Effector memory CD8-positive, alpha-beta T cell (primary cell): ENCODE results near the gene CHRNA4.

Experiments
- ATAC-seq: fragments of 150-1000 bp; cut with Tn5 transposase; replicated peaks from 2 replicates; pipeline ENCODE4 v1.10.0; 2021; ENCODE audit warnings: mild to moderate bottlenecking, moderate library complexity
- DNase-seq, 3 experiments: peaks; one replicate each; pipeline ENCODE4 v3.0.0; 2021
- H3K27ac Mint-ChIP-seq, 2 donors: one replicate each; pipeline ENCODE4 v1.8.0; 2022; ENCODE audit warnings: mild to moderate bottlenecking in 2 of 2, mixed read lengths in 2 of 2, moderate library complexity in 2 of 2
- H3K27me3 Mint-ChIP-seq, 2 donors: one replicate each; pipeline ENCODE4 v1.8.0; 2022; ENCODE audit warnings: mixed read lengths in 2 of 2
- H3K36me3 Mint-ChIP-seq: one replicate; pipeline ENCODE4 v1.8.0; 2022; ENCODE audit warnings: mild to moderate bottlenecking, moderate library complexity, mixed read lengths; ENCODE audit not compliant: insufficient read depth
- H3K4me1 Mint-ChIP-seq, 2 donors: one replicate each; pipeline ENCODE4 v1.8.0; 2022; ENCODE audit warnings: low read depth in 2 of 2, mixed read lengths in 2 of 2
- H3K4me3 Mint-ChIP-seq, 2 donors: one replicate each; pipeline ENCODE4 v1.8.0; 2022; ENCODE audit warnings: mild to moderate bottlenecking in 2 of 2, mixed read lengths in 2 of 2, moderate library complexity in 2 of 2
- H3K9me3 Mint-ChIP-seq, 2 donors: one replicate each; pipeline ENCODE4 v1.8.0; 2022; ENCODE audit warnings: mixed read lengths in 2 of 2

The CHRNA4 gene

GRCh38 chr20:63293456-63293855 lies 67.7 kb downstream of the CHRNA4 start:
- no peak for DNase-seq
- H3K9me3 Mint-ChIP-seq: no peaks in the 10 kb centered on the region
- H3K4me1 Mint-ChIP-seq: peaks cover 8 to 16% of the 10 kb centered on the region in 2 donors
- H3K27ac Mint-ChIP-seq: no peak overlapping the region
- no peak overlapping the region for H3K4me3 Mint-ChIP-seq
- H3K27me3 Mint-ChIP-seq: peaks cover 0 to 23% of the 10 kb centered on the region in 2 donors
- no peak for ATAC-seq
- peaks cover 14% of the 10 kb centered on the region for H3K36me3 Mint-ChIP-seq
